GM21529 (cell line): ENCODE measurements around the gene HGS.

Source experiments
- ATAC-seq: cut with Tn5 transposase; IDR thresholded peaks from one replicate; pipeline ENCODE4 v1.9.1; 2021; ENCODE audit not compliant: unreplicated experiment

Gene HGS

GRCh38 chr17:81683208-81683583, 615 bp upstream of the HGS start:
- peak; percentile 27 for ATAC-seq

- no peak for ATAC-seq
These were observed 666 bp downstream of the HGS start for GRCh38 chr17:81684442-81684911.

- no peak for ATAC-seq
These were observed 1.3 kb downstream of the HGS start for GRCh38 chr17:81685108-81685507.

- ATAC-seq = no peak
These were observed 2.8 kb downstream of the HGS start for GRCh38 chr17:81686614-81687013.

- ATAC-seq = no peak
These were observed 4.1 kb downstream of the HGS start for GRCh38 chr17:81687770-81688541.

GRCh38 chr17:81688616-81689015, 4.8 kb downstream of the HGS start:
- ATAC-seq = no peak

- no peak for ATAC-seq
These were observed 6.3 kb downstream of the HGS start for GRCh38 chr17:81690066-81690465.

- ATAC-seq = no peak
These were observed 6.7 kb downstream of the HGS start for GRCh38 chr17:81690549-81690948.

GRCh38 chr17:81691196-81691595, 7.4 kb downstream of the HGS start:
- no peak for ATAC-seq

- no peak for ATAC-seq
These were observed 7.8 kb downstream of the HGS start for GRCh38 chr17:81691608-81692007.

- no peak for ATAC-seq
These were observed 9.8 kb downstream of the HGS start for GRCh38 chr17:81693509-81694210.

- no peak for ATAC-seq
These were observed 11.0 kb downstream of the HGS start for GRCh38 chr17:81694810-81695209.

GRCh38 chr17:81695211-81695610, 11.4 kb downstream of the HGS start:
- ATAC-seq = no peak

GRCh38 chr17:81695801-81696200, 12.0 kb downstream of the HGS start:
- no peak for ATAC-seq

- ATAC-seq = no peak
These were observed 12.6 kb downstream of the HGS start for GRCh38 chr17:81696218-81696941.

- no peak for ATAC-seq
These were observed 13.6 kb downstream of the HGS start for GRCh38 chr17:81697261-81698044.

- ATAC-seq = no peak
These were observed 16.8 kb downstream of the HGS start for GRCh38 chr17:81700353-81701287.

- ATAC-seq = no peak
These were observed 17.7 kb downstream of the HGS start for GRCh38 chr17:81701288-81702071.
